Measurements from ENCODE around the gene USP21. TPM values are rescaled to one million over a fixed set of nuclear protein-coding genes. Genes with fewer than 3 reads are reported as not detected.

Gene USP21
- polyA plus RNA-seq, 4 donors: 44.9 to 55.2 (median 47.2) TPM

DNA sequence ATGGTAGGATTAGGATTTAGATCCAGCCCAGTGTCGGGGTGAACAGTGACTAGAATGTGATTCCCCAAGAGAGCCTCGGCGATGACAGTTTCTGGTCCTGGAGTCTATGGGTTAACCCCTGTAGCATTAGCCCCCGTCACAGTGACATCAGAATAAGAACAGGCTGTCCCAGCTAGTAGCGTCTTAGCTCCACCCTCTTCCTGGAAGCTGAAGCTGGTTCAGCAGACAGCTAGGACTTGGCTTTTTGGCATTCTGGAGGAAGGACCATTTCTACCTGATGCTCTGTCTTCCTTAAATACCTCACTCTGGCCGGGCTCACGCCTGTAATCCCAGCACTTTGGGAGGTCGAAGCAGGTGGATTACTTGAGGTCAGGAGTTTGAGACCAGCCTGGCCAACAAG is 47.9 kb downstream of the USP21 start:
- DNase-seq (ENCODE audit: low read depth in 4 of 4, low spot score in 3 of 4): no peak

DNA sequence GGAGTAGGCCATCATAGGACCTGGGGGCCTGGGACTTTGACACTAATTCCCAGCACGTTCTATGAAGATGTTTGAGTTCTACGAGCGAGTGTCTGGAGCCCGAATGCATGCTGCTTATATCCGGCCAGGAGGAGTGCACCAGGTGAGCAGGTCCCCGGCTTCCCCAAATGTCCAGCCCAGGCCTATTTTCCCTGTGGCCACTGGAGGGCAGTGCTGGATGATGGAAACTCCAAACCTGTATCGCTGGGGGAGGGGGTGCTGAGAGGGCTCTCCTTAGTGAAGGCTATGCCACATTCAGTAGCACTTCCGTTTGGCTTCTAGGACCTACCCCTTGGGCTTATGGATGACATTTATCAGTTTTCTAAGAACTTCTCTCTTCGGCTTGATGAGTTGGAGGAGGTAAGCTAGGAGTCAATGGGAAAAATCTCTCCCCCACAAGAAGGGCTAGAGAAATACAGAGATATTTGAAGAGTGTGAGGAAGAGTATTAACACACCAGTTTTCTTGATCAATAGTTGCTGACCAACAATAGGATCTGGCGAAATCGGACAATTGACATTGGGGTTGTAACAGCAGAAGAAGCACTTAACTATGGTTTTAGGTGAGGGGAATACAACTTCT is 50.6 kb downstream of the USP21 start:
- DNase-seq (ENCODE audit: low read depth in 4 of 4, low spot score in 3 of 4): no peak

DNA sequence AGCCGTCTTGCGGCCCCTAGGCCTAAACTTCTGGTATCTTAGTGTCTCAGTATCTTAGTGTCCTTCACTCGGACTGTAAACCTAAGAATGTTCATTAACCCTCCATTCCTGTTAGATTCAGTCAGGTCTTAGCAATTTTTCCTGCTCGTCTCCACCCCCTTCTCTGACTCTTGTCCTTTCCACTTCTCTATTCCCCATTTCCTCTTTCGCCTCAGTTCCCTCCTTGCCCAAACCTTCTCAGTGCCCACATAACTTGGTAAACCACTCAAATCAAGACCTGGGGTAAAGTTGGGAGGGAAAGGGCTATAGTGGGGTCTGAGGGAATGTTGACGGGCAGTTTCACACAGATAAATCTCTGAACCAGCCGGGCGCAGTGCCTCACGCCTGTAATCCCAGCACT is 55.1 kb downstream of the USP21 start:
- DNase-seq (ENCODE audit: low read depth in 4 of 4, low spot score in 3 of 4): no peak

DNA sequence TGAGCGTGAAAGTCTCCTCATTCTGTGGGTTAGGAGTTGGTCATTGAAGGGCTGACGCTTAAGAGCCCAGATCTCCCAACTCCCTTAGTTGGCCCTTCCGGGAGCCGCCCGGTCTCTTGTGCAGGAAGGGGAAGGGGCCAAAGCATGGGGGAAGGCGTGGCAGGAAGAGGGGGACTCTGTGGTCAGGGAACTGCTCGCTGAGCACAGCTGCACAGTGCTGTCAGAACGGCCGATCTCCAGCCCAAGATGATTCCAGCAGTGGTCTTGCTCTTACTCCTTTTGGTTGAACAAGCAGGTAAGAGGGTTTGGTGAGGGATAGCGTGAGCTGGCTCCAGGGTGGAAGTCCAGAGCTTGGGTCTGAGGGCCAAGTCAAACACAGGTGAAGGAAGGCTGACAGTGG is 55.8 kb downstream of the USP21 start, which contains the start of gene FCER1G:
TSS of gene FCER1G (plus strand) at position 220 of the 400 bp plus-strand sequence. CDS start at position 247, 27 bp downstream.
- DNase-seq (ENCODE audit: low read depth in 4 of 4, low spot score in 3 of 4): no peak

Other genes with a start within 250 kb of the USP21 start
- gene ITLN2, start 204.7 kb upstream of the USP21 start, polyA plus RNA-seq (ENCODE audit: insufficient read length in 4 of 4): not detected
- 10 to 100 TPM; 11.1 to 98.1 (median 85.2) TPM for gene F11R, start 138.3 kb upstream of the USP21 start, polyA plus RNA-seq (ENCODE audit: insufficient read length in 4 of 4)
- 10 to 100 TPM in 3 of 4 donors, 1 to 10 TPM in 1; 9.5 to 75.7 (median 52.2) TPM for gene TSTD1, start 120.5 kb upstream of the USP21 start, polyA plus RNA-seq (ENCODE audit: insufficient read length in 4 of 4)
- gene USF1, start 113.5 kb upstream of the USP21 start, polyA plus RNA-seq (ENCODE audit: insufficient read length in 4 of 4): 10 to 100 TPM; 51.0 to 68.9 (median 54.5) TPM
- gene ARHGAP30, start 89.6 kb upstream of the USP21 start, polyA plus RNA-seq (ENCODE audit: insufficient read length in 4 of 4): 1 to 10 TPM; 2.2 to 3.8 (median 2.3) TPM
- gene NECTIN4, start 69.9 kb upstream of the USP21 start, polyA plus RNA-seq (ENCODE audit: insufficient read length in 4 of 4): 1 to 10 TPM in 3 of 4 donors, under 1 TPM in 1; 0.14 to 7.3 (median 3.8) TPM
- gene KLHDC9, start 61.1 kb upstream of the USP21 start, polyA plus RNA-seq (ENCODE audit: insufficient read length in 4 of 4): 10 to 100 TPM in 3 of 4 donors, 1 to 10 TPM in 1; 4.0 to 19.4 (median 17.3) TPM
- 10 to 100 TPM; 58.7 to 75.7 (median 73.8) TPM for gene PFDN2, start 41.5 kb upstream of the USP21 start, polyA plus RNA-seq (ENCODE audit: insufficient read length in 4 of 4)
- gene NIT1, start 41.4 kb upstream of the USP21 start, polyA plus RNA-seq (ENCODE audit: insufficient read length in 4 of 4): 10 to 100 TPM; 29.1 to 59.8 (median 48.6) TPM
- gene DEDD, start 26.8 kb upstream of the USP21 start, polyA plus RNA-seq (ENCODE audit: insufficient read length in 4 of 4): 10 to 100 TPM; 41.6 to 55.5 (median 48.9) TPM
- 100 to 1,000 TPM; 136 to 169 (median 149) TPM for gene UFC1, start 5.5 kb upstream of the USP21 start, polyA plus RNA-seq (ENCODE audit: insufficient read length in 4 of 4)
- gene PPOX, start 6.9 kb downstream of the USP21 start, polyA plus RNA-seq (ENCODE audit: insufficient read length in 4 of 4): 10 to 100 TPM; 31.9 to 63.1 (median 38.8) TPM
- 10 to 100 TPM; 40.9 to 45.2 (median 42.3) TPM for gene B4GALT3, start 18.0 kb downstream of the USP21 start, polyA plus RNA-seq (ENCODE audit: insufficient read length in 4 of 4)
- 1 to 10 TPM in 1 of 4 donors, under 1 TPM in 3; 0.60 to 6.1 (median 0.79) TPM for gene ADAMTS4, start 39.6 kb downstream of the USP21 start, polyA plus RNA-seq (ENCODE audit: insufficient read length in 4 of 4)
- 100 to 1,000 TPM; 126 to 217 (median 189) TPM for gene NDUFS2, start 42.9 kb downstream of the USP21 start, polyA plus RNA-seq (ENCODE audit: insufficient read length in 4 of 4)
- gene FCER1G, start 55.8 kb downstream of the USP21 start, polyA plus RNA-seq (ENCODE audit: insufficient read length in 4 of 4): 10 to 100 TPM; 13.1 to 39.3 (median 17.1) TPM
- gene APOA2, start 64.1 kb downstream of the USP21 start, polyA plus RNA-seq (ENCODE audit: insufficient read length in 4 of 4): 10 to 100 TPM in 1 of 4 donors, 1 to 10 TPM in 1, under 1 TPM in 1, not detected in 1; 0.73 to 87.7 (median 2.5) TPM
- gene TOMM40L, start 66.6 kb downstream of the USP21 start, polyA plus RNA-seq (ENCODE audit: insufficient read length in 4 of 4): 10 to 100 TPM in 3 of 4 donors, 1 to 10 TPM in 1; 9.9 to 15.4 (median 14.2) TPM
- gene NR1I3, start 78.7 kb downstream of the USP21 start, polyA plus RNA-seq (ENCODE audit: insufficient read length in 4 of 4): 1 to 10 TPM; 1.9 to 3.5 (median 2.8) TPM
- gene PCP4L1, start 99.2 kb downstream of the USP21 start, polyA plus RNA-seq (ENCODE audit: insufficient read length in 4 of 4): 1 to 10 TPM in 3 of 4 donors, under 1 TPM in 1; 0.59 to 1.9 (median 1.4) TPM
- gene MPZ, start 150.5 kb downstream of the USP21 start, polyA plus RNA-seq (ENCODE audit: insufficient read length in 4 of 4): 1 to 10 TPM; 4.5 to 8.7 (median 6.0) TPM
- 100 to 1,000 TPM; 167 to 271 (median 244) TPM for gene SDHC, start 154.9 kb downstream of the USP21 start, polyA plus RNA-seq (ENCODE audit: insufficient read length in 4 of 4)
- gene CFAP126, start 208.4 kb downstream of the USP21 start, polyA plus RNA-seq (ENCODE audit: insufficient read length in 4 of 4): 10 to 100 TPM in 3 of 4 donors, 1 to 10 TPM in 1; 1.2 to 14.6 (median 11.7) TPM